HL-60/S4 (cell line): ENCODE data around the gene QKI.
"Not testable (repeated sequence)": the region's sequence is repeated elsewhere in the genome, so short reads cannot be mapped to it uniquely, and the experiment has no call there.

Source experiments
- in situ Hi-C: fragments of 300-500 bp; cut with MboI; formaldehyde crosslinking; loops from 2 replicates; pipeline ENCODE4 v1.14.3; 2022; ENCODE audit warnings: low sequenced_read_pairs

The QKI gene

GRCh38 chr6:163414117-163414945 is at the start of gene QKI:
Gene QKI (plus strand): TSS chr6:163414718. CDS start chr6:163415194, 476 bp downstream.
- in situ Hi-C loops: no loop called here

- in situ Hi-C loops: no loop called here
Observed at GRCh38 chr6:163366288-163366687, 48.2 kb upstream of the QKI start.

GRCh38 chr6:163367497-163368183 is 46.9 kb upstream of the QKI start:
- in situ Hi-C loops: no loop called here

- in situ Hi-C loops: no loop called here
Observed at GRCh38 chr6:163369141-163369540, 45.4 kb upstream of the QKI start.

GRCh38 chr6:163369628-163370365 is 44.7 kb upstream of the QKI start:
- in situ Hi-C loops: no loop called here

GRCh38 chr6:163370464-163371117 is 43.9 kb upstream of the QKI start:
- in situ Hi-C loops: no loop called here

GRCh38 chr6:163371129-163371528 is 43.4 kb upstream of the QKI start:
- in situ Hi-C loops: no loop called here

GRCh38 chr6:163373240-163373639 is 41.3 kb upstream of the QKI start:
- in situ Hi-C loops: no loop called here

- in situ Hi-C loops: no loop called here
Observed at GRCh38 chr6:163375361-163375760, 39.2 kb upstream of the QKI start.

GRCh38 chr6:163376187-163376586 is 38.3 kb upstream of the QKI start:
- in situ Hi-C loops: no loop called here

- in situ Hi-C loops: no loop called here
Observed at GRCh38 chr6:163377561-163377960, 37.0 kb upstream of the QKI start.

GRCh38 chr6:163380216-163380615 is 34.3 kb upstream of the QKI start:
- in situ Hi-C loops: no loop called here

GRCh38 chr6:163381118-163381756 is 33.3 kb upstream of the QKI start:
- in situ Hi-C loops: no loop called here

- in situ Hi-C loops: not testable (repeated sequence)
Observed at GRCh38 chr6:163383396-163383795, 31.1 kb upstream of the QKI start.

GRCh38 chr6:163383912-163384311 is 30.6 kb upstream of the QKI start:
- in situ Hi-C loops: no loop called here

- in situ Hi-C loops: no loop called here
Observed at GRCh38 chr6:163384510-163384909, 30.0 kb upstream of the QKI start.

- in situ Hi-C loops: not testable (repeated sequence)
Observed at GRCh38 chr6:163385503-163385902, 29.0 kb upstream of the QKI start.

GRCh38 chr6:163386329-163386908 is 28.1 kb upstream of the QKI start:
- in situ Hi-C loops: no loop called here

- in situ Hi-C loops: no loop called here
Observed at GRCh38 chr6:163387317-163387716, 27.2 kb upstream of the QKI start.

GRCh38 chr6:163389354-163389753 is 25.2 kb upstream of the QKI start:
- in situ Hi-C loops: no loop called here
